Spleen (tissue), 11 donors: Measurements from ENCODE around the gene GDPGP1. TPM values are rescaled to one million over a fixed set of nuclear protein-coding genes. Genes with fewer than 3 reads are reported as not detected.

Experiments
- DNase-seq: peaks from one replicate; pipeline ENCODE4 v3.0.0-alpha.2; 2020
- H3K27ac ChIP-seq, 8 donors: fragments of 200-600 bp; sonication (generic) in 7 of 8; 1 replicate in 4 of 8; 2 replicates in 4 of 8; pipeline versions ENCODE4 v1.5.0 to v1.8.0; 2016 to 2021; ENCODE audit warnings: inconsistent platforms in 4 of 8, mild to moderate bottlenecking in 4 of 8, moderate library complexity in 1 of 8
- H3K27me3 ChIP-seq, 7 donors: fragments of 200-600 bp; sonication (generic) in 6 of 7; replicated peaks in 1 of 7; 1 replicate in 4 of 7; 2 replicates in 3 of 7; pipeline versions ENCODE4 v1.5.0 to v1.8.0; 2016 to 2021; ENCODE audit warnings: inconsistent platforms in 3 of 7, mild to moderate bottlenecking in 1 of 7
- H3K36me3 ChIP-seq, 6 donors: fragments of 200-600 bp; sonication (generic) in 5 of 6; 1 replicate in 4 of 6; 2 replicates in 2 of 6; pipeline versions ENCODE4 v1.5.0 to v1.8.0; 2016 to 2021; ENCODE audit warnings: inconsistent platforms in 2 of 6
- H3K4me1 ChIP-seq, 6 donors: fragments of 200-600 bp; sonication (generic) in 5 of 6; 1 replicate in 3 of 6; 2 replicates in 3 of 6; pipeline versions ENCODE4 v1.5.0 to v1.8.0; 2016 to 2021; ENCODE audit warnings: inconsistent platforms in 3 of 6
- H3K4me3 ChIP-seq, 8 donors: fragments of 200-600 bp; sonication (generic) in 7 of 8; 1 replicate in 4 of 8; 2 replicates in 4 of 8; pipeline versions ENCODE4 v1.5.0 to v1.8.0; 2016 to 2021; ENCODE audit warnings: inconsistent platforms in 4 of 8, mild to moderate bottlenecking in 4 of 8, moderate library complexity in 2 of 8
- H3K9me3 ChIP-seq, 8 donors: fragments of 200-600 bp; sonication (generic) in 7 of 8; 1 replicate in 4 of 8; 2 replicates in 4 of 8; pipeline versions ENCODE4 v1.5.0 to v1.8.0; 2016 to 2021; ENCODE audit warnings: inconsistent platforms in 4 of 8
- CTCF ChIP-seq, 11 experiments: fragments of 200-600 bp in 7 of 11; fragments of 450-650 bp in 4 of 11; sonication (generic) in 4 of 11; IDR thresholded peaks in 8 of 11; conservative IDR thresholded peaks in 3 of 11; 1 replicate in 7 of 11; 2 replicates in 4 of 11; pipeline versions ENCODE4 v1.4.0 to v1.8.0; 2016 to 2021; ENCODE audit warnings: antibody characterized with exemption in 11 of 11, inconsistent platforms in 4 of 11, mild to moderate bottlenecking in 1 of 11
- POLR2A ChIP-seq, 3 donors: fragments of 450-650 bp; IDR thresholded peaks; one replicate each; pipeline ENCODE4 v1.5.1; 2017; ENCODE audit warnings: antibody characterized with exemption in 3 of 3, mild to moderate bottlenecking in 1 of 3
- POLR2AphosphoS5 ChIP-seq, 3 donors: sonication (generic); formaldehyde crosslinking; IDR thresholded peaks; one replicate each; pipeline ENCODE4 v1.5.1; 2017; ENCODE audit warnings: antibody characterized with exemption in 3 of 3
- WGBS, 5 donors: extraction: QIAGEN DNeasy Blood & Tissue Kit in 3 of 5; methylation state at CpG; one replicate each; pipeline versions ENCODE4 v1.1.5 to v1.1.7; 2013 to 2018; 5-methylcytosine and 5-hydroxymethylcytosine counted together
- intact Hi-C: fragments of 100-400 bp; cut with DNase I; formaldehyde crosslinking; loops from one replicate; pipeline ENCODE4 v1.15.0; 2023; ENCODE audit warnings: low total_unique reads
- polyA plus RNA-seq, 3 donors: library from polyadenylated mRNA; stranded (reverse); fragments of 200-250 nt; gene quantifications; one replicate each; pipeline ENCODE4 v1.2.1, GENCODE V29; 2013
- small RNA-seq, 4 donors: library from RNA; depleted of rRNA; stranded (forward); fragments of <200 nt; gene quantifications; one replicate each; pipeline ENCODE3, GENCODE V24; 2016
- total RNA-seq, 7 donors: library from RNA; depleted of rRNA in 3 of 7; stranded (reverse); fragments of >200 nt in 3 of 7; fragmentation: NEBNext Ultra II Directional in 4 of 7; extraction: Animal tissue kit (Norgen Biotek cat#: 25700) in 4 of 7; gene quantifications; one replicate each; pipeline versions ENCODE4 v1.1.0 to v1.2.1, GENCODE V29; 2016 to 2021
- donor health status: healthy with polysubstance abuse.
- donor health status: DM: no; HTN: no; CAD: no; lungs with moderate emphysema.
- donor health status: DM: no; HTN: no; CAD: no.
- donor health status: Bipolar disorder and iron deficiency.
- donor health status: healthy.
- donor health status: DM: no; HTN: no; CAD: no.
- donor health status: DM: yes; HTN: yes; CAD: no.

Gene GDPGP1
- total and polyA plus RNA-seq, 10 donors = 1.9 to 13.4 (median 9.6) TPM

DNA sequence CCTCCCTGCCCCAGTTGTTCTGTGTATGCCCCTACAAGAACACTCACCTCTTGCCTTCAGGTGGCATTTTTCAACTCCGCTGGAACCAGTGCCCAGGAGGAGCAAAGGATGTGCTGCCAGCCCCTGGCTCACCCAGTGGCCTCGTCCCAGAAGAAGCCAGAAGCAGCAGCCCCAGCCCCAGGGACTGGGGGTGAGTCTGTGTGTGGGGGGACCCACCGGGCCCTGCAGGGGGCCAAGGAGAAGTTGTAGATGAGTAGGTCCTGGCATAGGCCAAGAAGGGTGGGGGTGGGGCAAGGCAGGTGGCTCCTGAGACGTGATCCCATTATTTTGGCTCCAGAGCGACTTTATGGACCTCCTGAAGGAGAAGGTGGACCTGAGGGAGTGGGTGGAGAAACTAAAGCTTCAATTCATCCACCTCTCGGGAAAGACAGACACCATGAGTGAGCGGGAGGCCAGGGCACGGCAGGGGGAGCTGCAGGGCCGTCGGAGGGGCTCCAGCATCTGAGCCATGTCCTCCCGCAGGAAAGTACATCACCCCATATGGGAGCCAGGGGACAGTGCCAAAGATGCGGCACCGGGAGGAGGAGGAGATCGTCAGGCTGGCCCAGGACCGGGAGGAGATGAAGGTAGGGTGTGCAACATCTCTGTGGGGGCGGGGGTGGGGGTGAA is 60.7 kb downstream of the GDPGP1 start:
- intact Hi-C loops = no loop called here
- WGBS, 5 donors = 68 to 86% (median 74%) methylated on average over 14 to 16 of the region's 16 CpGs
- no peak for DNase-seq
- Histone ChIP-seq H3K27ac (no peak overlapping the region), H3K4me1 (peaks cover 0 to 15% (median 6%) of the 10 kb centered on the region in 6 donors), H3K4me3 (no peak overlapping the region), H3K36me3 (no peaks in the 10 kb centered on the region), H3K27me3 (no peaks in the 10 kb centered on the region), H3K9me3 (no peaks in the 10 kb centered on the region)
- TF ChIP-seq POLR2AphosphoS5 (IDR thresholded peaks at IDR 0.05) = no peak
- TF ChIP-seq CTCF (IDR thresholded peaks at IDR 0.05 in 8 of 11, conservative IDR thresholded peaks at IDR 0.05 in 3 of 11) = no peak
- no peak for TF ChIP-seq POLR2A (IDR thresholded peaks at IDR 0.05)

GRCh38 chr15:90295270-90295648 is 61.2 kb downstream of the GDPGP1 start:
- intact Hi-C loops = no loop called here

More at GRCh38 chr15:90295270-90295648, 61.2 kb downstream of the GDPGP1 start:
- Histone ChIP-seq H3K27me3 (no peaks in the 10 kb centered on the region), H3K4me3 (no peak overlapping the region), H3K36me3 (no peaks in the 10 kb centered on the region), H3K27ac (no peak overlapping the region), H3K4me1 (peaks cover 0 to 15% (median 6%) of the 10 kb centered on the region in 6 donors), H3K9me3 (no peaks in the 10 kb centered on the region)
- TF ChIP-seq POLR2AphosphoS5 (IDR thresholded peaks at IDR 0.05) (no peak), CTCF (IDR thresholded peaks at IDR 0.05 in 8 of 11, conservative IDR thresholded peaks at IDR 0.05 in 3 of 11) (no peak), POLR2A (IDR thresholded peaks at IDR 0.05) (no peak)
- 60 to 81% (median 69%) methylated on average over 7 to 10 of the region's 10 CpGs for WGBS, 5 donors
- DNase-seq = no peak

Small RNAs within 50 kb of the gene (small RNA-seq; reads per million reads assigned to genes)
- gene AC091167.3 (0 reads per million in 4 donors), gene RN7SL736P (0 reads per million in 4 donors)

Other genes starting within 250 kb of the GDPGP1 start
- gene ZNF710, start 232.9 kb upstream of the GDPGP1 start, total RNA-seq = 10 to 100 TPM; 25.5 to 66.4 (median 36.7) TPM
- 10 to 100 TPM; 12.5 to 24.8 (median 19.5) TPM for gene ZNF710, start 232.9 kb upstream of the GDPGP1 start, polyA plus RNA-seq
- gene IDH2, start 131.7 kb upstream of the GDPGP1 start, total RNA-seq = 10 to 100 TPM; 42.8 to 70.9 (median 52.5) TPM
- 10 to 100 TPM; 36.4 to 57.8 (median 53.5) TPM for gene IDH2, start 131.7 kb upstream of the GDPGP1 start, polyA plus RNA-seq
- gene SEMA4B, start 32.9 kb upstream of the GDPGP1 start, total RNA-seq = 10 to 100 TPM; 57.7 to 90.0 (median 77.0) TPM
- gene SEMA4B, start 32.9 kb upstream of the GDPGP1 start, polyA plus RNA-seq = 10 to 100 TPM; 16.4 to 25.0 (median 16.7) TPM
- gene CIB1, start 268 bp upstream of the GDPGP1 start, total RNA-seq = 10 to 100 TPM; 31.7 to 83.2 (median 77.3) TPM
- 100 to 1,000 TPM; 166 to 247 (median 212) TPM for gene CIB1, start 268 bp upstream of the GDPGP1 start, polyA plus RNA-seq
- 1 to 10 TPM in 1 of 7 donors, under 1 TPM in 3, not detected in 3; 0.14 to 1.8 (median 0.35) TPM for gene TTLL13, start 15.3 kb downstream of the GDPGP1 start, total RNA-seq
- gene TTLL13, start 15.3 kb downstream of the GDPGP1 start, polyA plus RNA-seq = under 1 TPM; 0.03 to 0.17 (median 0.10) TPM
- 10 to 100 TPM; 45.3 to 52.6 (median 46.8) TPM for gene NGRN, start 31.5 kb downstream of the GDPGP1 start, total RNA-seq
- gene NGRN, start 31.5 kb downstream of the GDPGP1 start, polyA plus RNA-seq = 10 to 100 TPM; 27.2 to 53.2 (median 38.0) TPM
- gene ZNF774, start 118.1 kb downstream of the GDPGP1 start, total RNA-seq = 1 to 10 TPM in 6 of 7 donors, under 1 TPM in 1; 0.77 to 4.2 (median 1.8) TPM
- under 1 TPM; 0.17 to 0.29 (median 0.20) TPM for gene ZNF774, start 118.1 kb downstream of the GDPGP1 start, polyA plus RNA-seq
- gene IQGAP1, start 154.0 kb downstream of the GDPGP1 start, total RNA-seq = 100 to 1,000 TPM; 190 to 282 (median 261) TPM
- gene IQGAP1, start 154.0 kb downstream of the GDPGP1 start, polyA plus RNA-seq = 10 to 100 TPM; 48.1 to 72.0 (median 51.6) TPM